Measurements from ENCODE around the gene ADRA2C.

- TF ChIP-seq CTCF (IDR thresholded peaks at IDR 0.05; ENCODE audit: borderline replicate concordance, extremely low read depth, low read length, poor library complexity, severe bottlenecking) (no peak), EZH2 (IDR thresholded peaks at IDR 0.05; ENCODE audit: borderline replicate concordance, low read depth, low read length, severe bottlenecking) (no peak)
Measured at GRCh38 chr4:3785292-3785565, 19.0 kb downstream of the ADRA2C start.
